Right lobe of liver (tissue), 4 donors: Measurements from ENCODE around the gene KCNC1.

Source experiments
- POLR2A ChIP-seq: fragments of 450-650 bp; IDR thresholded peaks from one replicate; pipeline ENCODE4 v1.6.1; 2017; ENCODE audit warnings: antibody characterized with exemption, mild to moderate bottlenecking
- TF ChIP-seq, protein P1 (sequence below), 4 donors: fragments of 200-600 bp in 3 of 4; fragments of 450-650 bp in 1 of 4; IDR thresholded peaks; one replicate each; pipeline versions ENCODE4 v1.5.1 to v1.8.0; 2016 to 2022; ENCODE audit warnings: antibody characterized with exemption in 4 of 4, mild to moderate bottlenecking in 2 of 4
- donor health status: DM: no; HTN: no; CAD: no.
- donor health status: DM: no; HTN: no; CAD: no.
- donor health status: DM: no; HTN: yes; CAD: no.

DNA sequence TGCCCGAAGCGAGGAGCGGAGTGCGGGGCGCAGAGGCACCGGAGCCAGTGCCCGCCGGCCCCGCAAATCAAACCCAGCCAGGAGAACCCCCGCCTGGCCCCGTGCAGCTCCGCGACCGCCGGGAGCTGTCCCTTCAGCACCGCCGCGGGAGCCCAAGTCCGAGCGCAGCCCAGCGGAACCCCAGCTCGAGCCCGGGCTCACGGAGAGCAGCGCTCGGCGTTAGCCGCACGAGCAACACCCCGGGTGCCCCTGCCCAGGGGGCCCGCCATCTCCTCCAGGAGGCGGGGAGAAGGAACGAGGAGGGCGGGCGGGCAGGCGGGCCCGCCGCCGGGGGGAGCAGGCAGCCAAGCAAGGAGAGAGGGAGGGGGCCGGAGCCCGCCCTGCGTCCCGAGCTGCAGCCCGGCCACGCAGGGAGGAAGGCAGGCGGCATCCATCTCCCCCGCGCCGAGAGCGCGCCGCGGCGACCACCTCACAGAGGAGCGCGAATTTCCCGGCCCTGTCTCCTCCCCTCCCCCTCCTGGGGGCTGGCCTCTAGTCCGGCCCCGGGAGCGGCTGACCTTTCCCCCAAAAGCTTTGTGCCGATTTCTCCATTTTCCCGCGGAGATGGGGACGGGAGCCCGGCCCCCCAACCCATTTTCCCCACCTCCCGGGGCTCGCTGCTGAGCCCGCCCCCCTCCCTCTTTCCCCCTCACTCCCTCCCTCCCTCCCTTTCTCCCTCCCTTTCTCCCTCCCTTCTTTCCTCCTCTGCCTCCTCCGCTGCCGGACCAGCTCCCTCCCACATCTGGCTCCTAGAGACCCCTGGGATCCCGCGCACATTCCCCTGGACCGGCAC, 621 bp downstream of the KCNC1 start:
- TF ChIP-seq, protein P1, sequence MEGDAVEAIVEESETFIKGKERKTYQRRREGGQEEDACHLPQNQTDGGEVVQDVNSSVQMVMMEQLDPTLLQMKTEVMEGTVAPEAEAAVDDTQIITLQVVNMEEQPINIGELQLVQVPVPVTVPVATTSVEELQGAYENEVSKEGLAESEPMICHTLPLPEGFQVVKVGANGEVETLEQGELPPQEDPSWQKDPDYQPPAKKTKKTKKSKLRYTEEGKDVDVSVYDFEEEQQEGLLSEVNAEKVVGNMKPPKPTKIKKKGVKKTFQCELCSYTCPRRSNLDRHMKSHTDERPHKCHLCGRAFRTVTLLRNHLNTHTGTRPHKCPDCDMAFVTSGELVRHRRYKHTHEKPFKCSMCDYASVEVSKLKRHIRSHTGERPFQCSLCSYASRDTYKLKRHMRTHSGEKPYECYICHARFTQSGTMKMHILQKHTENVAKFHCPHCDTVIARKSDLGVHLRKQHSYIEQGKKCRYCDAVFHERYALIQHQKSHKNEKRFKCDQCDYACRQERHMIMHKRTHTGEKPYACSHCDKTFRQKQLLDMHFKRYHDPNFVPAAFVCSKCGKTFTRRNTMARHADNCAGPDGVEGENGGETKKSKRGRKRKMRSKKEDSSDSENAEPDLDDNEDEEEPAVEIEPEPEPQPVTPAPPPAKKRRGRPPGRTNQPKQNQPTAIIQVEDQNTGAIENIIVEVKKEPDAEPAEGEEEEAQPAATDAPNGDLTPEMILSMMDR (IDR thresholded peaks at IDR 0.05), result no peak
- no peak for TF ChIP-seq POLR2A
